HAP-1 (cell line): ENCODE measurements around the gene LRP2.

ENCODE experiments used
- DNase-seq, 2 experiments: peaks; one replicate each; pipeline ENCODE4 v3.0.0-alpha.2; 2016 to 2020; ENCODE audit warnings: low spot score in 2 of 2
- H3K27me3 ChIP-seq: fragments of 250-450 bp; sonication (Bioruptor Pico); 2 replicates; pipeline ENCODE4 v1.5.1; 2020; ENCODE audit warnings: low read depth, mild to moderate bottlenecking, moderate library complexity
- H3K36me3 ChIP-seq: fragments of 250-450 bp; sonication (Bioruptor Pico); replicated peaks from 2 replicates; pipeline ENCODE4 v1.5.1; 2020; ENCODE audit warnings: mild to moderate bottlenecking
- H3K4me1 ChIP-seq: fragments of 250-450 bp; sonication (Bioruptor Pico); 2 replicates; pipeline ENCODE4 v1.5.1; 2020; ENCODE audit warnings: mild to moderate bottlenecking
- H3K4me3 ChIP-seq: fragments of 250-450 bp; sonication (Bioruptor Pico); 2 replicates; pipeline ENCODE4 v1.5.1; 2020; ENCODE audit warnings: mild to moderate bottlenecking, moderate library complexity
- H3K9me3 ChIP-seq: fragments of 250-450 bp; sonication (Bioruptor Pico); 2 replicates; pipeline ENCODE4 v1.5.1; 2020; ENCODE audit warnings: mild to moderate bottlenecking, moderate library complexity
- in situ Hi-C: fragments of 300-500 bp; cut with MboI; formaldehyde crosslinking; loops from 3 replicates; pipeline ENCODE4 v1.14.3; 2020; ENCODE audit warnings: low sequenced_read_pairs, inconsistent platforms, mixed read lengths

LRP2 gene

DNA sequence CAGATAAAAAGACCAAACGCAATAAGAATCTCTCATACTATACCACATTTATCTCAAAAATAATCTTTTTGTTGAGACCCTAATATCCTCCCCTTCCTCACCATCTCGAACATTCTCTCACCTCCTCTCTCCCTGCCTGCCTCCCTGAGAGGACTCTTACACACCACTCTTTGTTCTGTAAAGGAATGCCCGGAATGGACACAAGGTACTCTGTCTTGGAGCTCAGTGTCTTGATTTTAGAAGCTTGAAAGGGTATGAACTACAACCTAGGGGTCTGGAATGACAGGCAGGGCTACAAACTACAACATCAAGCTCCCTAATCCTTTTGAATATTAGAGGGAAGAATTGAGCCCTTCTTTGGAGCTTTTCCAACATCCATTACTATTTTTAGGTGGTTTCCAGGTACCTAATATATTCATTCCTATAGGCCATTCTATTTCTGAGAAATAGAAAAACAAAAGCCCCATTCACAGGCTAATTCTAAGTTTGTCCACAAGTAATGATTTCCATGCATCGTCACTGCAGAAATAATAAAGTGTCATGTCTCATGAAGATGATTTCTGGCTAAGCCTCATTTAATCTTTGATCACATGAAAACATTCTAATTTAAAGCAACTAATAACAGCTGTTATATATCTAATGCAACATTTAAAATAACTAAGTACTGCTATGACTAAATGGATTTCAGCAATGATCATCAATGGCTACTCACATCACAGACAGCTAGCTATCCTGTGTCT is 60.6 kb downstream of the LRP2 start:
- peaks cover 21% of the 10 kb centered on the region for H3K4me1 ChIP-seq
- H3K4me3 ChIP-seq: no peak overlapping the region
- peak; percentile 15 to 58 for DNase-seq
- no peaks in the 10 kb centered on the region for H3K9me3 ChIP-seq
- no peaks in the 10 kb centered on the region for H3K36me3 ChIP-seq
- peaks cover 46% of the 10 kb centered on the region for H3K27me3 ChIP-seq
- in situ Hi-C loops: no loop called here

DNA sequence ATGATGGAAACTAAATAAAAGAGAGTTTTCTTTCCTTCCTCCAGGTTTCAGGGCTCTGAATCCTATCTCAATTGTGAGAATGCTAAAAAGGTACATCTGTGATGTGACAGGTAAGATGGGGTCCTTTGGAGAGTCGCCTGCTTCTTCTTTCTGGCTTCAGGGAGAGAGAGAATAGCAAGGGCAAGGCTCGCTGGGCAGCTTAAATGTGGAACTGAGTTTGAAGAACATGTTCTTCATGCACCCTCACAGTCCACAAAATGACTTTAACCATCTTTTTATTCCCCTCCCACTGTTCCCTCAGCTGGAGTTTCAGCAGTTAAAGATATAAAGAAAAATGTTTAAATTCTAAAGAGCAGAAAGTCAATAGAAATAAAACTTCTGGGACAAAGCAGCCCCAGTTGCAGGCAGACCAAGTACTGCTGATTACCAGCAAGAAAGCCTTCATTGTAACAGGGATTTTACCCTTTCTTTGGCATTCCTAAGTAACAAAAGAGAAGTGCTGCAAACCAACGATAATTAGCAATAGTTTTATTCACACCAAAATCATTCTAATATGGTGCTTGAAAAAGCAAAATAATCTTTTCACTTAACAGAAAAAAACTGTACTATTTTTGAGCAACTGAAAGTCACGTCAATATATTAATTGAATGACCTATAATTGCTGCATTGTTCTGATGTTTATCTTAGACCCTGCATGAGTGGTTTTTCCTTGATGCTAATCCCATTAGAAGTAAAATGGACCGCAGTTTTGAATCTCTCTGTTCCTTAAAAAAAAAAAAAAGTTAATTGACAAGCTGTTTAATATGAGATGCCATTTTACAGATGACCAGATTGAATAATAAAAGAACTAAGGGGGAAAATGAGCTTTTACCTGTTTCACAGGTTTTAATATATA is 61.5 kb downstream of the LRP2 start:
- H3K9me3 ChIP-seq: no peaks in the 10 kb centered on the region
- in situ Hi-C loops: no loop called here
- no peak overlapping the region for H3K4me3 ChIP-seq
- peaks cover 53% of the 10 kb centered on the region for H3K27me3 ChIP-seq
- H3K36me3 ChIP-seq: no peaks in the 10 kb centered on the region
- H3K4me1 ChIP-seq: peaks cover 21% of the 10 kb centered on the region
- peak; percentile 28 to 81 for DNase-seq

DNA sequence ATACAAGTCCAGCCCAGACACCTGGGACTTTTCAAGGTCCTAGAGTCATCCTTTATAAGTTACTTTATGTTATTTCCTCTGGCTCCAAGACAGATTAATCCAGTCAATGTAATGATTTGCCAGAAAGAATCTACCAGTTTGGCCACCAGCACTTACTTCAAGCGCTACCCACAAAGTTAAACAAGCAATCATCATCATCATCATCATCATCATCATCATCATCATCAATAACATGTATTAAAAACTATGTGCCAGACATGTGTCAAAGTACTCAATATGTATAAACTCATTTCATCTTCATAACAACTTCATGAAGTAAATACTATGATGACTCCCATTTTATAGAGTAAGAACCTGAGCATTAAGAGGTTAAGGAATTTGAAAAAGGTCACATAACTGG is 64.3 kb downstream of the LRP2 start:
- H3K36me3 ChIP-seq: no peaks in the 10 kb centered on the region
- in situ Hi-C loops: no loop called here
- no peak for DNase-seq
- peaks cover 21% of the 10 kb centered on the region for H3K4me1 ChIP-seq
- no peaks in the 10 kb centered on the region for H3K9me3 ChIP-seq
- no peak overlapping the region for H3K4me3 ChIP-seq
- H3K27me3 ChIP-seq: peaks cover 53% of the 10 kb centered on the region

DNA sequence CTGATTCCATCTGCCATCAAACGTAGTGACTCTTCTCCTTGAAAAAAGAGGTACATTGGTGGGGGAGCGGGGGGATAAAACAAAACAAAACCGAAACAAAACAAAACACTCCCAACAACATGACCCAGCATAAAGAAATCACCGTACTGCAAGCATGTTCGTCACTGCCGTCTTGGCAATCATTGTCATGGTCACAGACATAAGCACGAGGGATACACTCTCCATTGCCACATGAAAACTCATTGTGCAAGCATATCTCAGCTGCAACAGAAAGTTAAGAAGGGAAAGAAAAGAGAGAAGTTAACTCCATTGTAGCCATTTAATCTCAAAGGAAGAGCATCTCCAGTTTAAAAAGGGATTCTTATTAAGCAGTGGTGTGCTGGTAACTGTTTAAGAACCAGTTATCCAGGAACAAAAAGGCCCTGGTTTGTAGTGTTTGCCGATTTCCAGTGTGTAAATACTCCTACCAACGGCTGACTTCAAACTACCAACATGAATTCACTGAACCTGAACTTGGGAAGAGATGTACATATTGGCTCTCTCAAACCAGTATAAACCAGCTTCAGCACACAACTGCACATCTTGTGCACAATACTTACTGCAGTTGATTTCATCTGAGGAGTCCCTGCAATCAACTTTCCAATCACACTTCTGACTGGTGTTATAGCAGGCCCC is 68.2 kb downstream of the LRP2 start:
- no peak overlapping the region for H3K4me3 ChIP-seq
- DNase-seq: no peak
- H3K4me1 ChIP-seq: no peaks in the 10 kb centered on the region
- no peaks in the 10 kb centered on the region for H3K9me3 ChIP-seq
- in situ Hi-C loops: no loop called here
- no peaks in the 10 kb centered on the region for H3K36me3 ChIP-seq
- H3K27me3 ChIP-seq: peaks cover 48% of the 10 kb centered on the region

DNA sequence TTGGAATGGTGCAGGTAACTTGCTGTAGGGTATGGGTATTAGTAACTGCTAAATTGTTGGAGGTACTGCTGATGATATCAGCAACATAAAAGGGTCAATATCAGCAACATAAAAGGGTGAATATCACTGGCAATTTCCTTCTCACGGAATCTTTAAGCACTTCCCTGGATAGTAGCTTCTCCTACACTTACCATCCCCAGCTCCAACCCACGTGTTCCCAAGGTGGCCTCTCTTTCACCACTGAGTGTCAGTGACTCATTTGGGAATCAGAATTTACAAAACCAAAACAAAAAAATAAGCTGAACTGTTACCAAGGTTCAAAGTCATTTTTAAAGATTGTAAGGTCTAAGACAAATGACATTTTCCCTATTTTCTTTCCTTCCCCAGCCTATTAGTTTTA is 70.8 kb downstream of the LRP2 start:
- no peak for DNase-seq
- in situ Hi-C loops: no loop called here
- Histone ChIP-seq H3K4me1 (no peaks in the 10 kb centered on the region), H3K9me3 (no peaks in the 10 kb centered on the region), H3K36me3 (no peaks in the 10 kb centered on the region), H3K4me3 (no peak overlapping the region), H3K27me3 (peaks cover 24% of the 10 kb centered on the region)

DNA sequence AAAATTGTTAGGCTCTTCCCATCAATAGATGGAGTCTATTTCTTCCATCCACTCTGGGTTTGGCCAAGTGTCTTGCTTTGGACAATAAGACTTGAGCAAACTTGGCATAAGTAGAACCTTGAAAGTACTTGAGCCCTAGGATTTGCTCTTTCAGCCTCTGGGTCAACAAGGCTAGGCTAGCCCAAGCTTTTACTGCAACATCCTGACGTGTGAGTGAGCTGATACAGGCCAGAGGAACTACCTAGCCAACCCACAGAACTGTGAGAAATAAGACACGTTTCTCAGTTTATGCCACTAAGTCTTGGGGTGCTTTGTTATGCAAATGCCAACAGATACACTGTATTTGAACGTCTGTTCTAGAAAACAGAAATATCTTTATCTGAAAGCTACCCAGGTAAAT is 71.9 kb downstream of the LRP2 start:
- Histone ChIP-seq H3K27me3 (peaks cover 17% of the 10 kb centered on the region), H3K36me3 (no peaks in the 10 kb centered on the region), H3K9me3 (no peaks in the 10 kb centered on the region), H3K4me1 (no peaks in the 10 kb centered on the region), H3K4me3 (no peak overlapping the region)
- in situ Hi-C loops: no loop called here
- no peak for DNase-seq

DNA sequence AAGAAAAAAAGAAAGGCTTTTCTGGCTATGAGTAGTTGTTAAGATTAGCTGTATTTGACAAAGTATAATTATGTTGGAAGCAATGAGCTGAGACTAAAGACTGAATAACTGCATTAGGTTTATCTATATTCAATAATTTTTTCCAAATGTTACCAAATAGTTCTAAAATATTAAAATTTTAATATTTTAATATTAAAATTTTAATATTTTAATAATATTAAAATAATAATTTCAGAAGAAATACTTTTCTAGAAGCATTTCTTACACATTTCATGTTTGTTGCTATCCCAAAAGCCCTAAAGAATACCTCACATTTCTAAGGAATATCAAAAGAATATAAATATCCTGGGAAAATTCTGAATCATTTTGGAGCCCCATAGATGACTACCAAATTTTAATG is 74.7 kb downstream of the LRP2 start:
- in situ Hi-C loops: no loop called here
- no peaks in the 10 kb centered on the region for H3K4me1 ChIP-seq
- H3K4me3 ChIP-seq: no peak overlapping the region
- peaks cover 11% of the 10 kb centered on the region; the same call in 1 of the 2 replicates for H3K27me3 ChIP-seq
- no peak for DNase-seq
- no peaks in the 10 kb centered on the region for H3K9me3 ChIP-seq
- no peaks in the 10 kb centered on the region for H3K36me3 ChIP-seq

DNA sequence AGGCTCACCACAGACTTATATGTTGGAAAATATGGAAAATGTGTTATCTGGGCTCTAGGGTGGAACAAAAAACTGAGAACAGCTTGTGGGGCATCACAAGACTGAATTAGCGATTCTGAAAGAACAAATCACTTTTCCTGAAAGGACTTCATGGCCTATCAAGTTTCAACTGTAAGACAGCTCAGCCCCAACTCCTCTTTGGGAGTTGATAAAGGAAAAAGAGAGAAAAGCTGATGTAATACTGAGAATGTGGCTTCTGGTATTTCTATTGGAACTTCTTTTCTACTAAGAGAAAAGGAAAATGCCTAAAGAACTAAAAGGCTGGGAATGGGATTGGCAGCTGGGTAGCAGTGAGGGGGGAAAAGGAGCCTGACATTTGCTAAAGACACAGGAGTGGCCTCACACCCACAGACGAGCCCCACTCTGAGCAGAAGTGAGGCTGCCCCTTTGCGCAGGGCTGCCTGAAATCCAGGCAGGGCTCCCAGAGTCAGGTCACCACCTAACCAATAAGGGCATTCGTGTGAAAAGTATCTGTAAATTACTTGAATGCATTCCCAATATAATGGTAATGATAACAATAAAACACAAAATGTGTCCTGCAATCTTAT is 75.6 kb downstream of the LRP2 start:
- H3K36me3 ChIP-seq: no peaks in the 10 kb centered on the region
- H3K27me3 ChIP-seq: peaks cover 11% of the 10 kb centered on the region
- H3K4me3 ChIP-seq: no peak overlapping the region
- no peak for DNase-seq
- no peaks in the 10 kb centered on the region for H3K9me3 ChIP-seq
- no peaks in the 10 kb centered on the region for H3K4me1 ChIP-seq
- in situ Hi-C loops: no loop called here

DNA sequence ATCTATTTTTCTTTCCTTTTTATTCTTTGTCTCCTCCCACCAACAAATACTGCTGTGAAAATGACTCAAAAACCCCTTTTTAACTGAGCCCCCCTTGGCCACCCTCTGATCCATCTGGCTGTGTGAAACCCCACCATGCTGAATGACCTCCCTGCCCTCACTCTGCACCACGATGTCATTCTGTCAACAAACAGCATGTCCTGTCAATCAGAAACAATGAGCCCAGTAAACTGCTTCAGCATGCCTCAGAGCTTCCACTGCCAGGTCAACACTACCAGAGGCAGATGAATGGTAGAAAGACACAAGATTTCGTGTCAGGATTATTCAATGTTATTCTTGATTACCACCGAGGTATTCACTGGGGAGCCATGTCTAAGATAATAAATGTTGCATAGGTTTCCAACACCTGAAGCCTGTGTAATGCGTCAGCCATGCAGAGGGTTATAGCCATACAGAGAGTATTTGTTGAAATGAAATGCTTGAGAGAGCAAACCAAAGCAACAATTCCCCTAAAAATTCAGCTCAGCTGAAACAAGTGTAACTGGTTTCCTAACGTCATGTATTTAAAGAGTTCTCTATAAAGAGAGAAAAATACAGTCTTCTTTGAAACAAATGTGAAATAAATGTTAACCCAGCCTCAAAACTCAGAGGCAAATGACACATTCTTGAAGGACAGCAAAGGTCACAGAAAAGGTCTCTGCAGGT is 76.7 kb downstream of the LRP2 start:
- Histone ChIP-seq H3K4me1 (no peaks in the 10 kb centered on the region), H3K27me3 (peaks cover 8% of the 10 kb centered on the region), H3K36me3 (no peaks in the 10 kb centered on the region), H3K4me3 (no peak overlapping the region), H3K9me3 (no peaks in the 10 kb centered on the region)
- in situ Hi-C loops: no loop called here
- DNase-seq: no peak

DNA sequence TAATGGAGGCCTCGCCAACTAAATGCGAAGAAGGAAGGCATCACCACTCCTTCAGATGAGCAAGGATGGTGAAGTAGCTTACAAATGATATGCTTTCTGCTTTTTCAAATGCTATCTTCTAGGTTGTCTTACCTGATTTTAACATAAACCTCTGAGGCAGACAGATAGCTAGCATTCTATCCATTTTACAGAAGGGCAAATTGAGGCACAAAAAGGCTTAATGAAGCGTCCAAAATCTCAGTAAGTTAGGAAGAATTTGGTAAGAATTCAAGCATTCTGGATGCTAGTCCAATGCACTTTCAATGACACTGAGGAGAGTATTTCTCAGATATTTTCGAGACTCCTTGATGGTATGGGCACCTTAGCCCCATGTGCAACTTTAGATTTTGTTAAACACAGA is 81.8 kb downstream of the LRP2 start:
- no peak overlapping the region for H3K4me3 ChIP-seq
- in situ Hi-C loops: no loop called here
- H3K27me3 ChIP-seq: peaks cover 12% of the 10 kb centered on the region
- no peak for DNase-seq
- H3K4me1 ChIP-seq: no peaks in the 10 kb centered on the region
- no peaks in the 10 kb centered on the region for H3K36me3 ChIP-seq
- H3K9me3 ChIP-seq: no peaks in the 10 kb centered on the region

DNA sequence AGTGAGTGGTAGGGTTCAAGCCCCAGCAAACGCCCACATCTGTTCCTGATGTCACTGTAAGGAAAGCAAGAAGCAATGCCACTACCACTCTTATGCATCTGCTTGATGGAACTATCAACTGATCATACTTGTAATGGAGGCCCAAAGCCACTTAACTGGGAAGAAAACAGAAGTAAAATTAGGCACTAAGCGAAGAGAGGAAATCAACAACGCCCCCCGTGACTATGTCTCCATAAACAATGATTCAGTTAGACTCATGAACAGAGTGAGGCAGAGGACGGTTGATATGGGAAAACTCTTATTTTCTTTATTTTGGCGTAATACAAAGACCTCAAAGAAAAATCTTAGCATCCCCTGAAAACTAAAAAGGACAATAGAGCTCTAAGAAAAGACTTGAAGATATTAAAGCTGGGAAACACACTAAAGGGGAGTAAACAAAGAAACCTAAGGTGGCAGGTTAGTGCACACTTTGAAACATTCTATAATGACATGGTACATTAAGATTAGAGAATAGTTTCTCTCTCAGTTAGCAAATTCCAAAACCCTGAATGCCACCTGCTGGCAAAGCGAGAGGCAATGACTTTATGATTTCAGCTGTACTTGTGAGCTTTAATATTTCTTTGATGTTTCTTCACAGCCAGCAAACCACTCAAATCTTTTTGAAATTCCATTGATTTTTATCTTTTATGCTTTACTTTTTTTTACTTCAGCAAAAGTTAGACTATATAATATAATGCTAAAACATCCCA is 86.5 kb downstream of the LRP2 start:
- Histone ChIP-seq H3K9me3 (no peaks in the 10 kb centered on the region), H3K4me1 (no peaks in the 10 kb centered on the region), H3K27me3 (peaks cover 23% of the 10 kb centered on the region; the same call in 1 of the 2 replicates), H3K4me3 (no peak overlapping the region), H3K36me3 (no peaks in the 10 kb centered on the region)
- in situ Hi-C loops: no loop called here
- DNase-seq: no peak

DNA sequence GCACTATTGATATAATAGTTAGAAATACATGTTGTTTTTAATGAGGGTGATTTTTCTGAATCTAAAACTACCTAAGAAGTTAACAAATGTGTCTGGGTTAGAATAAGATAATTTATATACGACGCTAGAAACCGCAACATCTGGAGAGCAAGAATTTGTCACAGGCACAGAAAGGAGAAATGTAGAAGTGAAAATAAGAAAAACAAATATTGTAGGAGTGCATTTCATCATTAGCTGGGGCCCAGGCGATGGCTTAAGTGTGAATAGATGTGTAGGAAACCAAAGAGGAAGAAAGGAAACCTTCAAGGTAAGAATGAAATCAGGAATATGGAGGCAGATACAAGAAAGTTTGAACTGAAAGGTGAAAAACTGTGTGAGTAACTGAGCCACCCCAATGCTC is 90.3 kb downstream of the LRP2 start:
- Histone ChIP-seq H3K27me3 (peaks cover 21% of the 10 kb centered on the region; the same call in 1 of the 2 replicates), H3K36me3 (no peaks in the 10 kb centered on the region), H3K4me3 (no peak overlapping the region), H3K9me3 (no peaks in the 10 kb centered on the region), H3K4me1 (no peaks in the 10 kb centered on the region)
- DNase-seq: no peak
- in situ Hi-C loops: no loop called here
